AG09309 (cell line): ENCODE data around the gene ELF3.
A peak's percentile ranks its signal among the peaks of the same experiment; 100 is the strongest.

Source experiments
- DNase-seq: peaks from one replicate; pipeline ENCODE4 v3.0.0-alpha.2; 2010; ENCODE audit warnings: low read depth
- H3K4me3 ChIP-seq: 2 replicates; pipeline ENCODE4 v1.5.1; 2011; ENCODE audit warnings: mild to moderate bottlenecking, low read depth, low read length, moderate library complexity; ENCODE audit not compliant: control insufficient read depth
- CTCF ChIP-seq: IDR thresholded peaks from 2 replicates; pipeline ENCODE4 v1.5.1; 2011; ENCODE audit warnings: mild to moderate bottlenecking, low read depth, low read length, inconsistent platforms; ENCODE audit not compliant: insufficient read depth, control insufficient read depth; ENCODE audit errors: missing control alignments

The ELF3 gene

GRCh38 chr1:201989354-201990128, 20.8 kb upstream of the ELF3 start:
- no peak overlapping the region for H3K4me3 ChIP-seq
- TF ChIP-seq CTCF: no peak
- DNase-seq: no peak

- no peak for TF ChIP-seq CTCF
- no peak for DNase-seq
- H3K4me3 ChIP-seq: no peak overlapping the region
These were observed 20.0 kb upstream of the ELF3 start for GRCh38 chr1:201990427-201990826.

- H3K4me3 ChIP-seq: no peak overlapping the region
- DNase-seq: no peak
- TF ChIP-seq CTCF: peak; percentile 73
These were observed 10.7 kb upstream of the ELF3 start for GRCh38 chr1:201999625-202000238.

- TF ChIP-seq CTCF: no peak
- H3K4me3 ChIP-seq: no peak overlapping the region
- DNase-seq: no peak
These were observed 7.9 kb upstream of the ELF3 start for GRCh38 chr1:202002507-202002906.

- H3K4me3 ChIP-seq: no peak overlapping the region
- no peak for DNase-seq
- TF ChIP-seq CTCF: no peak
These were observed 5.7 kb upstream of the ELF3 start for GRCh38 chr1:202004711-202005110.

GRCh38 chr1:202005958-202006357, 4.4 kb upstream of the ELF3 start:
- no peak for DNase-seq
- H3K4me3 ChIP-seq: no peak overlapping the region

More at GRCh38 chr1:202005958-202006357, 4.4 kb upstream of the ELF3 start:
- peak; percentile 25 for TF ChIP-seq CTCF
